ENCODE data around the gene ATN1.
"Not testable (repeated sequence)": the region's sequence is repeated elsewhere in the genome, so short reads cannot be mapped to it uniquely, and the experiment has no call there.

Gene ATN1, protein sequence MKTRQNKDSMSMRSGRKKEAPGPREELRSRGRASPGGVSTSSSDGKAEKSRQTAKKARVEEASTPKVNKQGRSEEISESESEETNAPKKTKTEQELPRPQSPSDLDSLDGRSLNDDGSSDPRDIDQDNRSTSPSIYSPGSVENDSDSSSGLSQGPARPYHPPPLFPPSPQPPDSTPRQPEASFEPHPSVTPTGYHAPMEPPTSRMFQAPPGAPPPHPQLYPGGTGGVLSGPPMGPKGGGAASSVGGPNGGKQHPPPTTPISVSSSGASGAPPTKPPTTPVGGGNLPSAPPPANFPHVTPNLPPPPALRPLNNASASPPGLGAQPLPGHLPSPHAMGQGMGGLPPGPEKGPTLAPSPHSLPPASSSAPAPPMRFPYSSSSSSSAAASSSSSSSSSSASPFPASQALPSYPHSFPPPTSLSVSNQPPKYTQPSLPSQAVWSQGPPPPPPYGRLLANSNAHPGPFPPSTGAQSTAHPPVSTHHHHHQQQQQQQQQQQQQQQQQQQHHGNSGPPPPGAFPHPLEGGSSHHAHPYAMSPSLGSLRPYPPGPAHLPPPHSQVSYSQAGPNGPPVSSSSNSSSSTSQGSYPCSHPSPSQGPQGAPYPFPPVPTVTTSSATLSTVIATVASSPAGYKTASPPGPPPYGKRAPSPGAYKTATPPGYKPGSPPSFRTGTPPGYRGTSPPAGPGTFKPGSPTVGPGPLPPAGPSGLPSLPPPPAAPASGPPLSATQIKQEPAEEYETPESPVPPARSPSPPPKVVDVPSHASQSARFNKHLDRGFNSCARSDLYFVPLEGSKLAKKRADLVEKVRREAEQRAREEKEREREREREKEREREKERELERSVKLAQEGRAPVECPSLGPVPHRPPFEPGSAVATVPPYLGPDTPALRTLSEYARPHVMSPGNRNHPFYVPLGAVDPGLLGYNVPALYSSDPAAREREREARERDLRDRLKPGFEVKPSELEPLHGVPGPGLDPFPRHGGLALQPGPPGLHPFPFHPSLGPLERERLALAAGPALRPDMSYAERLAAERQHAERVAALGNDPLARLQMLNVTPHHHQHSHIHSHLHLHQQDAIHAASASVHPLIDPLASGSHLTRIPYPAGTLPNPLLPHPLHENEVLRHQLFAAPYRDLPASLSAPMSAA (N-terminal part only)

GRCh38 chr12:6927379-6928021 lies at the start of gene ATN1:
Gene ATN1, plus strand, starts transcription at chr12:6927959. Its CDS starts 6,043 bp downstream, at chr12:6934002.
- DNase-seq (ENCODE audit: low read depth): peak; percentile 57

DNA sequence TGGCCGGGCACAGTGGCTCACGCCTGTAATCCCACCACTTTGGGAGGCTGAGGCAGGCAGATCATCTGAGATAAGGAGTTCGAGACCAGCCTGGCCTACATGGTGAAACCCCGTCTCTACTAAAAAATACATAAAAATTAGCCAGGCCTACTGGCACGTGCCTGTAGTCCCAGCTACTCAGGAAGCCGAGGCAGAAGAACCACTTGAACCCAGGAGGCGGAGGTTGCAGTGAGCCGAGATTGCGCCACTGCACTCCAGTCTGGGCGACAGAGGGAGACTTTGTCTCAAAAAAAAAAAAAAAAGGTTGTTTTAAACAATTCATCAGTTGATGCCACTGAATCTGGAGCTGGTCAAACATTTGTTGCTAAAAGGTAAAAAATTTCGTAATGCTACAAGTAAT lies 47.9 kb upstream of the ATN1 start:
- DNase-seq (ENCODE audit: low read depth): not testable (repeated sequence)

GRCh38 chr12:6883252-6883651 lies 44.5 kb upstream of the ATN1 start:
- no peak for DNase-seq (ENCODE audit: low read depth)

DNA sequence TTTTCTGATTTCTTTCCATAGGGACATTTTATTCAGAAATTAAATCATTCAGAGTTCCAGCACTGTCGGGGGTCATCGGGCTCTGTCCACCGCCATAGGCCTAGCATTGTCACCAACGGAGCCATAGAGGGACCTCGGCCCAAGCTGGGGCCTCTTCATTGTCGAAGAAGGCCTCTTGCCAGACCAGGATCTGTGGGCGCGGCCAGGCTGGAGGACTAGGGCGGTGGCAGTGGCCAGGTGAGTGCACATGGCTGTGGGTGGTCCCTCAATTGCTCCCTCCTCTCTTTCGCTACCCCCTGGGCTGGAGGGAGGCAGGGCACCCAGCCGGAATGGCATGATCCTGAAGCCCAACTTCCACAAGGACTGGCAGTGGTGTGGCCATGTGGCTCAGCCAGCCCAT lies 44.1 kb upstream of the ATN1 start:
- DNase-seq (ENCODE audit: low read depth): no peak

GRCh38 chr12:6884539-6884938 lies 43.2 kb upstream of the ATN1 start:
- DNase-seq (ENCODE audit: low read depth): no peak

GRCh38 chr12:6886206-6886999 lies 41.4 kb upstream of the ATN1 start:
- DNase-seq (ENCODE audit: low read depth): not testable (repeated sequence)

GRCh38 chr12:6887460-6887859 lies 40.3 kb upstream of the ATN1 start:
- DNase-seq (ENCODE audit: low read depth): no peak

- DNase-seq (ENCODE audit: low read depth): no peak
These were observed 39.4 kb upstream of the ATN1 start for GRCh38 chr12:6888360-6888759.

DNA sequence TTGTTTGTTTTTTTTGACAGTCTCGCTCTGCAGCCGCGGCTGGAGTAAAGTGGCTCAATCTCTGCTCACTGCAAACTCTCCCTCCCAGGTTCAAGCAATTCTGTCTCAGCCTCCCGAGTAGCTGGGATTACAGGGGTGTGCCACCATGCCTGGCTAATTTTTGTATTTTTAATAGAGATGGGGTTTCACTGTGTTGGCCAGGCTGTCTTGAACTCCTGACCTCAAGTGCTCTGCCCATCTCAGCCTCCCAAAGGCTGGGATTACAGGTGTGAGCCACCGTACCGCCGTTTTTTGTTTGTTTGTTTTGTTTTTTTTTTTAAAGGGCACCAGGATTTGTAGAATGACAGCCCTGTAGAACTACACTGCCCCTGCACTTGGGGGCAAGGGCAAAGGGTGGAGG lies 39.0 kb upstream of the ATN1 start:
- not testable (repeated sequence) for DNase-seq (ENCODE audit: low read depth)

- not testable (repeated sequence) for DNase-seq (ENCODE audit: low read depth)
These were observed 37.8 kb upstream of the ATN1 start for GRCh38 chr12:6889775-6890573.

- no peak for DNase-seq (ENCODE audit: low read depth)
These were observed 36.7 kb upstream of the ATN1 start for GRCh38 chr12:6890789-6891645.

GRCh38 chr12:6891646-6892001 lies 36.1 kb upstream of the ATN1 start:
- no peak for DNase-seq (ENCODE audit: low read depth)

- not testable (repeated sequence) for DNase-seq (ENCODE audit: low read depth)
These were observed 35.1 kb upstream of the ATN1 start for GRCh38 chr12:6892683-6893082.

GRCh38 chr12:6894321-6894720 lies 33.4 kb upstream of the ATN1 start:
- DNase-seq (ENCODE audit: low read depth): no peak

- no peak for DNase-seq (ENCODE audit: low read depth)
These were observed 30.8 kb upstream of the ATN1 start for GRCh38 chr12:6896846-6897435.

DNA sequence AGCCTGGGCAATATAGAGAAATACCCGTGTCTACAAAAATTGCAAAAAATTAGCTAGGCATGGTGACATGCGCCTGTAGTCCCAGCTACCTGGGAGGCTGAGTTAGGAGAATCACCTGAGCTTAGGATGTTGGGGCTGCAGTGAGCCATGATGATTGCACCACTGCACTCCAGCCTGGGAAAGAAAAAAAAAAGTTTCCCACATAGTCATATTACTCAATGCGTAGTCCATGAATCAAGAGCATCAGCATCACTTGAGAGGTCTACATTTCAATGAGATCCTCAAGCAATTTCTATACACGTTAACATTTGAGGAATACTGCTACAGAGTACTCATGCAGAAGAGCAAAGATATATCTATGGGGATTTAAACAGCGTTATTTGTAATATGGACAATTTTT lies 28.3 kb upstream of the ATN1 start:
- DNase-seq (ENCODE audit: low read depth): no peak

DNA sequence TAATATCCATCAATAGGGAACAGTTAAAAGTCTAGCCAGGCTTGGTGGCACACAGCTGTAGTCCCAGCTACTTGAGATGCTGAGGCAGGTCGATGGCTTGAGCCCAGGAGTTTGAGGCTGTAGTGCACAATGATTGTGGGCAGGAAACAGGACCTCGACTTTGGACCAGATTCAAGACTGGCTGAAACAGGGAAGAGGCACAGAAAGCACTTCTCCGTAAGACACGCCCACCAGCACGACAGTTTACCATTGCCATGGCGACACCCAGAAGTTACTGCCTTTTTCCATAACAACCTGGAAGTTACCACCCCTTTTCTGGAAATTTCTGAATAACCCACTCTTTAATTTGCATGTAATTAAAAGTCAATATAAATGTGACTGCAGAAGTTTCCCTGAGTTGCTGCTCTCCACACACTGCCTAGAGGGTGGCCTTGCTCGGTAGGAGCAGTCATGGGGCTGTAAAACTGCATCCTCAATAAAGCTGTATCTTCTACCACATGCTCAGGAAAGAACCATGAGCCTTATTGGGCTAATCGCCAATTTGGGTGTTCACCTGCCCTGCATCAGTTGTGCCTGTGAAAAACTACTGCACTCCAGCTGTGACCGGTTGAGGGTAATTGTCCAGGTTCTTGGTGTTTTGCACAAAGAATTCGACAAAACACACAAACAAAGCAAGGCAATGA lies 27.8 kb upstream of the ATN1 start:
- no peak for DNase-seq (ENCODE audit: low read depth)

DNA sequence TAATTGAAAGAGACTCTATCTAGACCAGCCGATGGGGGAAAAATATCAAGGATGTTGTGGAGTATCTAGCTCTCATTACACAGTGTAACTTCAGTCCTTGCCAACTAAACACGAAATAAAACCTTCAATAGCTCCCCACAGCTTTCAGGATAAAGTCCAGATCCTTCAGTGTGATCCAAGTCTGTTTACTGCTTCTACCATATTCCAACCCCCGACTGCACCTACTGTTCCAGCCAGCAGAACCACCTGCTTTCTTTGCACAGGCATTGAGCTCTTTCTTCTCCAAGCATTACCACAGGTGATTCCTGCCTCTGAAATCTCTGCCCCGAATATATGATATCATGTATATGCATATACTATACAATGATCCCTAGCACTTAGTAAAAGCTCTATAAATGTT lies 25.3 kb upstream of the ATN1 start:
- DNase-seq (ENCODE audit: low read depth): no peak
